ENCODE measurements around the gene TAF4B.

TAF4B gene

DNA sequence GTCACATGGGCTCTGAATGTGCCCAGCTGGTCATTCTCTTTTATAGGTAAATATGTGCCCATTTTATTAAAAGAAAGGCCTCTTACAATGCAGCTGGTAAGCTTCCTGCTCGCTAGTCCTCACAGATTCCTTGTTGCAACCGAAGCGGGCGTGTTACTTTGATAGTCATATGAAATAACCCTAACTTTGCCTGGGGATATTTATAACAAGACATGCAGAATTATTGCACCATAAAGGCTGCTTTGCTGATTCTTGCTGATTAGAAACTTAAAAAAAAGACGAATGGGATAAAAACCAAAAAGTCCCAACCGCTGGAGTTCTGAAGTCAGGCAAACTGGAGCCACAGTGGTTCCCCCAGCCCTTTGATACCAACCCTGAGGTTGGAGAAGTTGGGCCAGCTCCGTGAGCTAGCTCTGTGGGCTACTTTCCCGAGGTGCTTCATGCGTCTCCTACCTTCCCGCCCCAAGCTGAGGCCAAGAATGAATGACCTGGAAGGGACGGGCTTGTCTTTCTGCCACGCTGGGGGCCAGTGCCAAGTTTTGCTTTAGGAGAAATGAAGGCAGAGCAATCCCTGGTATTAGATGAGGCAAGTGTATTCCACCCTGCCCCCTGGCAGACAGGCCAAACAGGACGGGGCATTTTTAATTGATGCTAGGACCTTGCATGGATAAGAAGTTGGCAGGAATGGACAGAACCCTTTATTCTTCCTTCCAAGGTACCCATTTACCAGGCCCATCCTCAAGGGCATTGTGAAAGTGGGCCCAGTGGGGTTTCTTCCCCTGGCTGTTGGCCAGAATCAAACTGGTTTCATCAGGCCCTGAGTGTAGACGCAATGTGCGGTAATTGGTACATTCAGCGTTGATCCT, 181.7 kb downstream of the TAF4B start:
- H3K4me3 ChIP-seq (replicated peaks; ENCODE audit: low read depth, low read length): no peak overlapping the region
- DNase-seq (ENCODE audit: extremely low read depth, low read depth): no peak
- TF ChIP-seq, protein P1, sequence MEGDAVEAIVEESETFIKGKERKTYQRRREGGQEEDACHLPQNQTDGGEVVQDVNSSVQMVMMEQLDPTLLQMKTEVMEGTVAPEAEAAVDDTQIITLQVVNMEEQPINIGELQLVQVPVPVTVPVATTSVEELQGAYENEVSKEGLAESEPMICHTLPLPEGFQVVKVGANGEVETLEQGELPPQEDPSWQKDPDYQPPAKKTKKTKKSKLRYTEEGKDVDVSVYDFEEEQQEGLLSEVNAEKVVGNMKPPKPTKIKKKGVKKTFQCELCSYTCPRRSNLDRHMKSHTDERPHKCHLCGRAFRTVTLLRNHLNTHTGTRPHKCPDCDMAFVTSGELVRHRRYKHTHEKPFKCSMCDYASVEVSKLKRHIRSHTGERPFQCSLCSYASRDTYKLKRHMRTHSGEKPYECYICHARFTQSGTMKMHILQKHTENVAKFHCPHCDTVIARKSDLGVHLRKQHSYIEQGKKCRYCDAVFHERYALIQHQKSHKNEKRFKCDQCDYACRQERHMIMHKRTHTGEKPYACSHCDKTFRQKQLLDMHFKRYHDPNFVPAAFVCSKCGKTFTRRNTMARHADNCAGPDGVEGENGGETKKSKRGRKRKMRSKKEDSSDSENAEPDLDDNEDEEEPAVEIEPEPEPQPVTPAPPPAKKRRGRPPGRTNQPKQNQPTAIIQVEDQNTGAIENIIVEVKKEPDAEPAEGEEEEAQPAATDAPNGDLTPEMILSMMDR (IDR thresholded peaks at IDR 0.05; ENCODE audit: low read depth, low read length, missing control alignments): no peak

DNA sequence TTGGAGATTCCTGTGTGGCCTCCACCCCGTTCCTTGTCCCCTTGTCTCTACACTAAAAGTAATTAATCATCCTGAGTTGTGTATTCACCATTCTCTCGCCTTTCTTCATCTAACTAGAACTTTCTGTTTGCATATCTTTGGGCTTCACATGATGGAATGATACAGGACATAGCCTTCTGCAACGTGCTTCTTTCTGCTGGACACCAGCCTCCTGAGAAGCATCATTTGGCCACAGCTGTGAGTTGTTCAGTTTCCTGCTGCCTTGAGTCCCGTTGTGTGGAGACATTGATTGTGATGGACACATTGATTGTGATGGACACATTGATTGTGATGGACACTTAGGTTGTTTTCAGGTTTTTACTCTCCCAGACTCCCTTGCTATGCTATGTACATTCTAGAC, 182.8 kb downstream of the TAF4B start:
- DNase-seq (ENCODE audit: extremely low read depth, low read depth): no peak
- H3K4me3 ChIP-seq (replicated peaks; ENCODE audit: low read depth, low read length): no peak overlapping the region
- TF ChIP-seq, protein P1 (IDR thresholded peaks at IDR 0.05; ENCODE audit: low read depth, low read length, missing control alignments): no peak

DNA sequence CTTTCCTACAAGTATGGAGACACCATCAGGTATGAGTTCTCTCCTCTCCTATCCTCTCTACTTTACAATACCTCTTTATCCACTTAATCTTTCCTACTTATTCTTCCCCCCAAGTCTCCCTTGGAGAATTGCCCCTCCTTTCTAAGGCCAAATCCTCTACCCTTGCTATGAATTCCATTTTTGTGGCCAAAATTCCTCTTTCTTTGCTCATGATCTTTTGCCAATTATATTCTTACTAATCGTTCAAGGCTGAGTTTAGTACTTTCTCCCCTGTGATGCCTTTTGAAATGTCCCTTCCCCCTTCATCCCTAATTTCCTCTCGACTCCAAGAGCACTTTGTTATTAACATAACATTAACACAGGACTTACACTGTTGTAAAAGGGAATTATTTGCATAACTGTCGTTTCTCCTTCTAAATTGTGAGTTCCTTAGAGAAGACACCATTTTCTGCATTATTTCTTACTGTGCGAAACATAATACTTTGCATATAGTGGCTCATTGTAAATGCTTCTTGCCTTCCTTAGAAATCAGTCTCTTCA, 188.7 kb downstream of the TAF4B start:
- H3K4me3 ChIP-seq (replicated peaks; ENCODE audit: low read depth, low read length): no peak overlapping the region
- TF ChIP-seq, protein P1 (IDR thresholded peaks at IDR 0.05; ENCODE audit: low read depth, low read length, missing control alignments): no peak
- DNase-seq (ENCODE audit: extremely low read depth, low read depth): no peak

DNA sequence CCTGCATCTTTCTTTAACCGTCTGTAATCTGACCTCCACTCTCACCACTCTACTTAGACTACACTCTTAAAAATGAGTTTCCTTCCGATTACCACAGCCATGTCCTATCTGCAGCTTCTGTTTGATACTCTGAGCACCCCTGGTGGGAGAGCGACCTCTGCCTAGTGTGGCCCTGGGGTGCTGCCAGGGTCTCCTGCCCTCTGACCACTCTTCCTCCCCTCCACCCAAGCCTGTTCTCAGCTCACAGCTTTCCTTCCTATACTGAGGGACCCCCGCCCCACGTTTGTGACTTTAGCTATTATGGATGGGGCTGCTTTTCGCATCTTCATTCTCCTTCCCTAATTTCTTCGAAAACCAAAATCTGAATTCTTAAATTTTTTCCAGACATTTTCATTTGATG, 189.4 kb downstream of the TAF4B start:
- DNase-seq (ENCODE audit: extremely low read depth, low read depth): no peak
- TF ChIP-seq, protein P1 (IDR thresholded peaks at IDR 0.05; ENCODE audit: low read depth, low read length, missing control alignments): no peak
- H3K4me3 ChIP-seq (replicated peaks; ENCODE audit: low read depth, low read length): no peak overlapping the region

DNA sequence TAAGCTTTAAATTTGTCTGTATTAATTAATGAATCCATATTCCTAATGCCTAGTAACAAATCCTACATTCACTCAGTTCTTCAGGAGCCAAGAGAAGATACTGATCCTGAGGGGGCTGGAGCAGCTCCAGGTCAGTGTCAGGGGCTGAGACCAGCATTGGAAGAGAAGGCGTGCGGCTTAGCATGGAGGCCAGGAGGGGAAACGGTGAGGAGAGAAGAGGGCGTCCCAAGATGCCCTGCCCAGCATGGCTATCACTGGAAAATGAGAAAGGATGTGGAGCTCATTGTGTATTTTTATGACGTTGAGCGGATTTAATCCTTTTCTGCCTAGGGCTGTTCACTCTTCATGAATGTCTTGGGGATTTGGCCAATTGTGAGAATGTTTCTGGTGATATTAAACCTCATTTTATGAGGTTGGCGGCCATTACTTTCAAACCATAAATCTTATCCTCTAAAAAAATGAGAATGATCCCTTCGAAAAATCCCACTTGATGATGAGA, 190.5 kb downstream of the TAF4B start:
- TF ChIP-seq, protein P1 (IDR thresholded peaks at IDR 0.05; ENCODE audit: low read depth, low read length, missing control alignments): no peak
- no peak overlapping the region for H3K4me3 ChIP-seq (replicated peaks; ENCODE audit: low read depth, low read length)
- no peak for DNase-seq (ENCODE audit: extremely low read depth, low read depth)

DNA sequence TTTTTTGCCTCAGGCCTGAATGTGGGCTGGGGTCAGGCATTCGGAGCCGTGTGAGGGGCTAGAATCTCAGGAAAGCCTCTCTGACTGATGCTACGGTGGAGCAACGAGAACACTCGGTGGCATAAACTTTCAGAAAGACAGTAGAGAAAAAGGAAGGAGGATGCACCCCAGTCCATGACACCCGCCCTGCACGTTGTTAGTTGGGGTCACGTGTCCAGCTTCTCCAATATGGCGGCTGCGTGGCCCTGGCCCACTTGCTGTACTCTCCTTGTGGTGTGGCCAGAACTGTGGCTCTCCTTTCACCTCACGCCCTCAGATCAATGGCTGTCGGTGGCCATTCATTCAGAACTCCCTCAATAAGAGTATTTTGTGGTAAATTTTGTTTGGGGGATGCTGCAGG, 190.9 kb downstream of the TAF4B start:
- H3K4me3 ChIP-seq (replicated peaks; ENCODE audit: low read depth, low read length): no peak overlapping the region
- no peak for DNase-seq (ENCODE audit: extremely low read depth, low read depth)
- TF ChIP-seq, protein P1 (IDR thresholded peaks at IDR 0.05; ENCODE audit: low read depth, low read length, missing control alignments): no peak

All from HFF-Myc (cell line).